CD14-positive monocyte (primary cell): ENCODE measurements around the gene TOX4. TPM values are rescaled to one million over a fixed set of nuclear protein-coding genes. Genes with fewer than 3 reads are reported as not detected.
A peak's percentile ranks its signal among the peaks of the same experiment; 100 is the strongest.

Experiments
- DNase-seq, 3 donors: peaks; one replicate each; pipeline ENCODE4 v3.0.0-alpha.2; 2011 to 2022
- H2AFZ ChIP-seq: 2 replicates; pipeline ENCODE4 v1.6.0; 2012; ENCODE audit warnings: mild to moderate bottlenecking, low read depth, low read length, inconsistent platforms; ENCODE audit not compliant: insufficient read depth, poor library complexity, severe bottlenecking
- H3K27ac ChIP-seq, 2 donors: 1 replicate in 1 of 2; 2 replicates in 1 of 2; pipeline ENCODE4 v1.5.1; 2012 to 2013; ENCODE audit warnings: low read length in 2 of 2, control low read depth in 1 of 2, inconsistent platforms in 1 of 2, low read depth in 1 of 2, mild to moderate bottlenecking in 1 of 2
- H3K27me3 ChIP-seq, 2 donors: one replicate each; pipeline versions ENCODE4 v1.6.0 to v1.6.1; 2011 to 2013; ENCODE audit warnings: low read length in 2 of 2; ENCODE audit not compliant: control insufficient read depth in 2 of 2, insufficient read depth in 2 of 2
- H3K36me3 ChIP-seq, 2 donors: replicated peaks in 1 of 2; 1 replicate in 1 of 2; 2 replicates in 1 of 2; pipeline versions ENCODE4 v1.5.1 to v1.6.1; 2012 to 2013; ENCODE audit warnings: low read length in 2 of 2, control low read depth in 1 of 2, inconsistent platforms in 1 of 2, mild to moderate bottlenecking in 1 of 2; ENCODE audit not compliant: insufficient read depth in 2 of 2, control insufficient read depth in 1 of 2
- H3K4me1 ChIP-seq, 2 donors: 1 replicate in 1 of 2; 2 replicates in 1 of 2; pipeline versions ENCODE4 v1.5.1 to v1.6.1; 2012 to 2013; ENCODE audit warnings: low read length in 2 of 2, control low read depth in 1 of 2, inconsistent platforms in 1 of 2, mild to moderate bottlenecking in 1 of 2, moderate library complexity in 1 of 2; ENCODE audit not compliant: insufficient read depth in 2 of 2, control insufficient read depth in 1 of 2
- H3K4me2 ChIP-seq: replicated peaks from 2 replicates; pipeline ENCODE3; 2012; ENCODE audit warnings: low read length, moderate library complexity, mild to moderate bottlenecking; ENCODE audit not compliant: poor library complexity, severe bottlenecking; ENCODE audit errors: extremely low read depth
- H3K4me3 ChIP-seq, 3 experiments: fragments of 200-600 bp in 1 of 3; sonication (generic) in 1 of 3; replicated peaks in 1 of 3; 1 replicate in 2 of 3; 2 replicates in 1 of 3; pipeline ENCODE4 v1.5.1; 2011 to 2013; ENCODE audit warnings: low read length in 3 of 3, mild to moderate bottlenecking in 3 of 3, control low read depth in 2 of 3, low read depth in 2 of 3, inconsistent platforms in 1 of 3, moderate library complexity in 1 of 3
- H3K79me2 ChIP-seq: 2 replicates; pipeline ENCODE4 v1.6.0; 2012; ENCODE audit warnings: mild to moderate bottlenecking, control low read depth, inconsistent platforms, low read length, moderate library complexity; ENCODE audit not compliant: insufficient read depth
- H3K9ac ChIP-seq: 2 replicates; pipeline ENCODE4 v1.6.0; 2017; ENCODE audit warnings: low read length, mild to moderate bottlenecking; ENCODE audit not compliant: insufficient read depth, poor library complexity, severe bottlenecking
- H3K9me3 ChIP-seq, 2 donors: replicated peaks in 1 of 2; 1 replicate in 1 of 2; 2 replicates in 1 of 2; pipeline versions ENCODE4 v1.5.1 to v1.6.1; 2012 to 2013; ENCODE audit warnings: low read length in 2 of 2, control low read depth in 1 of 2; ENCODE audit not compliant: control insufficient read depth in 1 of 2, insufficient read depth in 1 of 2
- H4K20me1 ChIP-seq: 2 replicates; pipeline ENCODE4 v1.6.0; 2012; ENCODE audit warnings: mild to moderate bottlenecking, low read length, control low read depth, moderate library complexity; ENCODE audit not compliant: insufficient read depth
- H3K27ac Mint-ChIP-seq, 7 donors: one replicate each; pipeline ENCODE4 v1.8.0; 2020; ENCODE audit warnings: mild to moderate bottlenecking in 7 of 7, mixed read lengths in 7 of 7, moderate library complexity in 6 of 7, inconsistent platforms in 2 of 7
- H3K27me3 Mint-ChIP-seq, 3 donors: one replicate each; pipeline ENCODE4 v1.8.0; 2021 to 2022; ENCODE audit warnings: low read depth in 3 of 3, mild to moderate bottlenecking in 3 of 3, mixed read lengths in 3 of 3, moderate library complexity in 3 of 3, inconsistent platforms in 1 of 3
- H3K36me3 Mint-ChIP-seq, 2 donors: one replicate each; pipeline ENCODE4 v1.8.0; 2020; ENCODE audit warnings: mixed read lengths in 2 of 2, inconsistent platforms in 1 of 2, mild to moderate bottlenecking in 1 of 2
- H3K4me1 Mint-ChIP-seq: one replicate; pipeline ENCODE4 v1.8.0; 2020; ENCODE audit warnings: mild to moderate bottlenecking, mixed read lengths
- H3K4me3 Mint-ChIP-seq, 2 donors: one replicate each; pipeline ENCODE4 v1.8.0; 2020; ENCODE audit warnings: mild to moderate bottlenecking in 2 of 2, mixed read lengths in 2 of 2, moderate library complexity in 1 of 2
- H3K9me3 Mint-ChIP-seq, 7 donors: one replicate each; pipeline ENCODE4 v1.8.0; 2020 to 2022; ENCODE audit warnings: mixed read lengths in 7 of 7, mild to moderate bottlenecking in 6 of 7, moderate library complexity in 6 of 7, inconsistent platforms in 2 of 7
- CTCF ChIP-seq: fragments of 200-600 bp; IDR thresholded peaks from one replicate; pipeline ENCODE4 v1.8.0; 2022; ENCODE audit warnings: antibody characterized with exemption, mild to moderate bottlenecking
- WGBS: methylation state at CpG from one replicate; pipeline ENCODE4 v1.1.5; 2013; ENCODE audit warnings: missing lambda C conversion rate; ENCODE audit not compliant: insufficient coverage; 5-methylcytosine and 5-hydroxymethylcytosine counted together
- intact Hi-C, 2 donors: fragments of 100-400 bp; cut with micrococcal nuclease; formaldehyde crosslinking; loops; one replicate each; pipeline versions ENCODE4 v1.15.0 to v1.15.1; 2023
- polyA plus RNA-seq, 3 donors: library from polyadenylated mRNA; depleted of rRNA in 1 of 3; unstranded in 2 of 3; stranded (reverse) in 1 of 3; fragments of 300-500 nt in 2 of 3; fragments of >200 nt in 1 of 3; fragmentation: Illumina TruSeq in 2 of 3; gene quantifications; 1 replicate in 2 of 3; 2 replicates in 1 of 3; pipeline ENCODE4 v1.2.3, GENCODE V29; 2012 to 2021

The TOX4 gene
- polyA plus RNA-seq, 3 donors: 28.3 to 73.1 (median 68.5) TPM

- peaks cover 0 to 4% (median 0%) of the 10 kb centered on the region in 7 donors for H3K9me3 Mint-ChIP-seq
- Histone ChIP-seq H3K4me2 (no peak overlapping the region), H3K4me3 (no peak overlapping the region), H3K27me3 (peaks cover 10 to 23% of the 10 kb centered on the region in 2 donors), H3K36me3 (no peaks in the 10 kb centered on the region), H3K27ac (no peak overlapping the region), H3K79me2 (no peaks in the 10 kb centered on the region), H3K9ac (no peak overlapping the region), H2AFZ (no peak overlapping the region), H4K20me1 (no peaks in the 10 kb centered on the region), H3K4me1 (peaks cover 13 to 19% of the 10 kb centered on the region in 2 donors), H3K9me3 (no peaks in the 10 kb centered on the region)
- intact Hi-C loops: no loop called here
- peaks cover 14% of the 10 kb centered on the region for H3K4me1 Mint-ChIP-seq
- peak overlapping the region in 1 of 2 donors; percentile 82 for H3K4me3 Mint-ChIP-seq
- no peak for TF ChIP-seq CTCF
- H3K27ac Mint-ChIP-seq: no peak overlapping the region
- 97% methylated on average over 7 of the region's 18 CpGs for WGBS
- peaks cover 0 to 2% of the 10 kb centered on the region in 2 donors for H3K36me3 Mint-ChIP-seq
- H3K27me3 Mint-ChIP-seq: peaks cover 37 to 49% (median 46%) of the 10 kb centered on the region in 3 donors
- no peak for DNase-seq
Observed at GRCh38 chr14:21524575-21525490, 47.8 kb downstream of the TOX4 start.

- H3K9me3 ChIP-seq: no peaks in the 10 kb centered on the region
- H3K27ac ChIP-seq: no peak overlapping the region
- Mint-ChIP-seq H3K4me1 (peaks cover 14% of the 10 kb centered on the region), H3K27ac (no peak overlapping the region), H3K4me3 (peak overlapping the region; percentile 75 to 82), H3K36me3 (peaks cover 0 to 2% of the 10 kb centered on the region in 2 donors), H3K27me3 (peaks cover 38 to 51% (median 46%) of the 10 kb centered on the region in 3 donors), H3K9me3 (peaks cover 0 to 4% (median 0%) of the 10 kb centered on the region in 7 donors)
- H3K4me3 ChIP-seq: peak overlapping the region in 2 of 3 experiments; percentile 42 to 74
- H3K27me3 ChIP-seq: peaks cover 10 to 23% of the 10 kb centered on the region in 2 donors
- H3K79me2 ChIP-seq: no peaks in the 10 kb centered on the region
- no peaks in the 10 kb centered on the region for H3K36me3 ChIP-seq
- peak overlapping the region; percentile 71 for H2AFZ ChIP-seq
- 100% methylated on average over 3 of the region's 12 CpGs for WGBS
- H3K4me2 ChIP-seq: peak overlapping the region; percentile 81
- no peak for DNase-seq
- intact Hi-C loops: no loop called here
- H4K20me1 ChIP-seq: no peaks in the 10 kb centered on the region
- peaks cover 13 to 19% of the 10 kb centered on the region in 2 donors for H3K4me1 ChIP-seq
- no peak for TF ChIP-seq CTCF
- peak overlapping the region; percentile 32 for H3K9ac ChIP-seq
Observed at GRCh38 chr14:21525571-21525961, 48.6 kb downstream of the TOX4 start.
